Right cardiac atrium (tissue), 5 donors: ENCODE results near the gene ZSCAN22. TPM values are rescaled to one million over a fixed set of nuclear protein-coding genes. Genes with fewer than 3 reads are reported as not detected.

ENCODE experiments used
- ATAC-seq, 2 donors: fragments of 200-7000 bp; cut with Tn5 transposase; one replicate each; pipeline versions ENCODE4 v1.8.0 to v1.9.1; 2020; ENCODE audit warnings: moderate library complexity in 2 of 2, mild to moderate bottlenecking in 1 of 2
- DNase-seq, 3 donors: peaks; one replicate each; pipeline ENCODE4 v3.0.0-alpha.2; 2020
- H3K27ac ChIP-seq: one replicate; pipeline ENCODE4 v1.5.1; 2013; ENCODE audit warnings: mild to moderate bottlenecking, low read length, control low read depth, moderate library complexity
- H3K27me3 ChIP-seq: one replicate; pipeline ENCODE4 v1.6.1; 2013; ENCODE audit not compliant: control insufficient read depth, insufficient read depth
- H3K4me1 ChIP-seq: one replicate; pipeline ENCODE4 v1.6.1; 2013; ENCODE audit warnings: low read length; ENCODE audit not compliant: control insufficient read depth, insufficient read depth
- H3K4me3 ChIP-seq: one replicate; pipeline ENCODE4 v1.5.1; 2013; ENCODE audit warnings: low read length, control low read depth
- H3K9me3 ChIP-seq: one replicate; pipeline ENCODE4 v1.6.1; 2013; ENCODE audit warnings: low read length; ENCODE audit not compliant: control insufficient read depth
- WGBS: extraction: QIAGEN DNeasy Blood & Tissue Kit; methylation state at CpG from one replicate; pipeline ENCODE4 v1.1.7; 2013; 5-methylcytosine and 5-hydroxymethylcytosine counted together
- intact Hi-C, 4 donors: fragments of 100-400 bp; cut with DNase I; formaldehyde crosslinking; loops; one replicate each; pipeline versions ENCODE4 v1.11.0 to v1.14.0; 2022 to 2023
- long read RNA-seq, 4 donors: library from polyadenylated mRNA; unstranded; transcript quantifications; one replicate each; pipeline ENCODE4 v2.0.0, GENCODE V29; 2020 to 2021
- polyA plus RNA-seq: library from polyadenylated mRNA; stranded (reverse); fragments of 200-250 nt; gene quantifications from one replicate; pipeline ENCODE4 v1.2.3, GENCODE V29; 2013
- total RNA-seq, 4 donors: library from RNA; stranded (reverse); fragmentation: NEBNext Ultra II Directional; extraction: Animal tissue kit (Norgen Biotek cat#: 25700); gene quantifications; one replicate each; pipeline ENCODE4 v1.2.1, GENCODE V29; 2021
- donor health status: healthy with polysubstance abuse.
- donor health status: DM: no; HTN: yes; CAD: no.
- donor health status: DM: no; HTN: no; CAD: no.
- donor health status: DM: no; HTN: yes; CAD: no; lungs with severe emphysema.
- donor health status: DM: yes; HTN: yes; CAD: no.

Gene ZSCAN22
- 1 to 10 TPM; 1.4 to 2.1 (median 1.9) TPM for total RNA-seq
- 0.79 TPM for polyA plus RNA-seq
- long read RNA-seq, donor 1, full-length matches to known transcripts, result 1 of 4 reads
- long read RNA-seq, donor 1, partial matches to known transcripts, result 3 of 4 reads
- long read RNA-seq, donor 1, other reads (novel, unspliced or antisense), result 0 of 4 reads
- long read RNA-seq, donor 2, full-length matches to known transcripts, result 2 of 4 reads
- long read RNA-seq, donor 2, partial matches to known transcripts, result 0 of 4 reads
- long read RNA-seq, donor 2, other reads (novel, unspliced or antisense), result 2 of 4 reads
- long read RNA-seq, donor 3, full-length matches to known transcripts, result 1 of 14 reads
- long read RNA-seq, donor 3, partial matches to known transcripts, result 0 of 14 reads
- long read RNA-seq, donor 3, other reads (novel, unspliced or antisense), result 13 of 14 reads
- long read RNA-seq, donor 4, full-length matches to known transcripts, result 1 of 3 reads
- long read RNA-seq, donor 4, partial matches to known transcripts, result 0 of 3 reads
- long read RNA-seq, donor 4, other reads (novel, unspliced or antisense), result 2 of 3 reads

- DNase-seq (peak; percentile 98 to 99 (median 98)), ATAC-seq (peak; percentile 98)
- peak within 1 kb of the TSS; percentile 73 for H3K4me3 ChIP-seq
- H3K27ac ChIP-seq, result peak within 1 kb of the TSS; percentile 83
- intact Hi-C loops, result no loop called here
- no peaks in the 10 kb centered on the region for H3K27me3 ChIP-seq
- under 1% methylated on average over 62 of the region's 62 CpGs for WGBS
- H3K4me1 ChIP-seq, result no peaks in the 10 kb centered on the region
- H3K9me3 ChIP-seq, result no peaks in the 10 kb centered on the region
Observed at GRCh38 chr19:58326914-58327726, at the start of gene ZSCAN22. Gene ZSCAN22 (plus strand): TSS chr19:58326994. CDS start chr19:58334803, 7,809 bp downstream.

DNA sequence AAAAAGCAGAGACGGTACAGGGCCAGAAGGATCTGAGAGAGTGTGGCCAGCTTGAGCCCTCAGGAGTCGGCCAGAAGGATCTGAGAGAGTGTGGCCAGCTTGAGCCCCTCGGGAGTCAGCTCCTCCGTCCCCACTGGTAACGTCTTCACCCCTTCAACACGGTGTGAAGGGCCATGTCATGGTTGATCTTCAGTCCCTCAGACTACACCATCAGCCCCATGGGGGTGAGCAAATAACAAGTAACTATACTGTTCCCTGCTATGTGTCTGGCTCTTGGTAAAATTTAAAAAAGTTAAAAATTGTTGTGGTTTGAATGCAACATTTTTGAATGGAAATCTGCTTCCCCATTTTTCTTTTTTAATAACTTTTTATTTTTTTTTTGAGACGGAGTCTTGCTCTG, 49.6 kb upstream of the ZSCAN22 start:
- Histone ChIP-seq H3K27me3 (no peaks in the 10 kb centered on the region), H3K4me3 (no peak overlapping the region), H3K4me1 (peaks cover 5% of the 10 kb centered on the region), H3K27ac (no peak overlapping the region), H3K9me3 (peaks cover 2% of the 10 kb centered on the region)
- no peak for DNase-seq
- ATAC-seq, result no peak
- WGBS, result 92% methylated on average over 7 of the region's 7 CpGs
- intact Hi-C loops, result no loop called here

GRCh38 chr19:58277748-58278540, 48.9 kb upstream of the ZSCAN22 start:
- DNase-seq, result no peak
- WGBS, result 39% methylated on average over 25 of the region's 25 CpGs
- peaks cover 2% of the 10 kb centered on the region for H3K9me3 ChIP-seq
- H3K27ac ChIP-seq, result peak overlapping the region; percentile 35
- intact Hi-C loops, result no loop called here
- H3K4me1 ChIP-seq, result peaks cover 5% of the 10 kb centered on the region
- H3K4me3 ChIP-seq, result peak overlapping the region; percentile 65
- peak; percentile 1 to 9 for ATAC-seq
- H3K27me3 ChIP-seq, result no peaks in the 10 kb centered on the region

- peak within 1 kb of the TSS; percentile 65 for H3K4me3 ChIP-seq
- no peaks in the 10 kb centered on the region for H3K27me3 ChIP-seq
- peaks cover 2% of the 10 kb centered on the region for H3K9me3 ChIP-seq
- peaks cover 5% of the 10 kb centered on the region for H3K4me1 ChIP-seq
- DNase-seq (peak; percentile 97 to 99 (median 99)), ATAC-seq (peak; percentile 96 to 98)
- intact Hi-C loops, result no loop called here
- WGBS, result under 1% methylated on average over 42 of the region's 42 CpGs
- peak within 1 kb of the TSS; percentile 80 for H3K27ac ChIP-seq
Observed at GRCh38 chr19:58278541-58279041, 48.2 kb upstream of the ZSCAN22 start, which contains the start of gene ZNF8. Gene ZNF8 (plus strand): TSS chr19:58278955. CDS start chr19:58279082, 127 bp downstream.

DNA sequence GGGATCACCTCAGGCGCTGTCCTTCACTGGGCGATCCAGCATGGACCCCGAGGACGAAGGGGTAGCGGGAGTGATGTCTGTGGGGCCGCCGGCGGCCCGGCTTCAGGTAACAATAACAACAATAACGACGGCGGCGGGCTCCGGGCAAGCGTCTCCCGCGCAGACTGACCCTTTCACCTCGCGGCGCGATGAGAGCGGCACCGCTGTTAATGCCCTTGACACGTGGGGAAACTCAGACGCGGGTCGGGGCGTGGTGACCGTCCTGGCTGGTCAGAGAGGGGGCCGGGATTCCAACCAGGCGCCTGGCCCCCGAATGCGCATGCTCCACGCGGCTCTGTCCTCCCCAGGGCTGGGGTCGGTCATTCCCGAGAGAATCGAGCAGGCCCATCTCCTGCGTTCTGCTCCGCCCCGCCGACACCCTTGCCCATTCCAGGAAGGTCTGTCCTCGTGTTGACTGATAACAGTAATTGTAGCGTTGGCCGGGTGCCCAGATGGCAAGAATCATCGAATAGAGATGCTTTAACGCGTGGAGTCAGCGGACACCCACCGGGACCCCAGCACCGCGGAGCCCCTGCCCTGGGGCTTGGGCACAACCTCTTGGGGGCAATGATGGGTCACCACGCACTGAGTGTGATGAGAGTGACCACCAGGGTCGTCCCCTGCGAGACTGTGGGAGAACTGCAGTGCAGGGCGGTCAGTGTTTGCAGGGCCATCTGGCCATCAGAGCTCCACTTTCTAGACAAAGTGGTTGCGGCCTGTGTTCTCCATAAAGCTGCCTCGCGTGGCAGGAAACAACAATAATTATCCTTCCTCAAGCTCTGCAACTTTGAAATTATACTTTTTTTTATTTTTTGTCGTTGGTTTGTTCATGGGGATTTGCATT, 47.5 kb upstream of the ZSCAN22 start:
- Histone ChIP-seq H3K4me3 (peak overlapping the region; percentile 65), H3K27me3 (no peaks in the 10 kb centered on the region), H3K9me3 (peaks cover 2% of the 10 kb centered on the region), H3K4me1 (peaks cover 5% of the 10 kb centered on the region), H3K27ac (peak overlapping the region; percentile 80)
- intact Hi-C loops, result no loop called here
- 2% methylated on average over 60 of the region's 60 CpGs for WGBS
- peak; percentile 88 to 94 (median 93) for DNase-seq
- ATAC-seq, result peak; percentile 81 to 83

- no peak overlapping the region for H3K4me3 ChIP-seq
- no peak overlapping the region for H3K27ac ChIP-seq
- H3K9me3 ChIP-seq, result peaks cover 2% of the 10 kb centered on the region
- no peak for ATAC-seq
- peaks cover 5% of the 10 kb centered on the region for H3K4me1 ChIP-seq
- intact Hi-C loops, result no loop called here
- no peaks in the 10 kb centered on the region for H3K27me3 ChIP-seq
- 66% methylated on average over 4 of the region's 4 CpGs for WGBS
- no peak for DNase-seq
Observed at GRCh38 chr19:58279925-58280316, 46.9 kb upstream of the ZSCAN22 start.

GRCh38 chr19:58284199-58284598, 42.6 kb upstream of the ZSCAN22 start:
- DNase-seq (no peak), ATAC-seq (no peak)
- Histone ChIP-seq H3K27me3 (no peaks in the 10 kb centered on the region), H3K9me3 (no peaks in the 10 kb centered on the region), H3K27ac (no peak overlapping the region), H3K4me3 (no peak overlapping the region), H3K4me1 (peaks cover 5% of the 10 kb centered on the region)
- 88% methylated on average over 7 of the region's 7 CpGs for WGBS
- intact Hi-C loops, result no loop called here

GRCh38 chr19:58291943-58292342, 34.9 kb upstream of the ZSCAN22 start:
- Histone ChIP-seq H3K9me3 (no peaks in the 10 kb centered on the region), H3K27me3 (no peaks in the 10 kb centered on the region), H3K4me3 (no peak overlapping the region), H3K4me1 (no peaks in the 10 kb centered on the region), H3K27ac (no peak overlapping the region)
- ATAC-seq (no peak), DNase-seq (no peak)
- 92% methylated on average over 7 of the region's 7 CpGs for WGBS
- intact Hi-C loops, result no loop called here

DNA sequence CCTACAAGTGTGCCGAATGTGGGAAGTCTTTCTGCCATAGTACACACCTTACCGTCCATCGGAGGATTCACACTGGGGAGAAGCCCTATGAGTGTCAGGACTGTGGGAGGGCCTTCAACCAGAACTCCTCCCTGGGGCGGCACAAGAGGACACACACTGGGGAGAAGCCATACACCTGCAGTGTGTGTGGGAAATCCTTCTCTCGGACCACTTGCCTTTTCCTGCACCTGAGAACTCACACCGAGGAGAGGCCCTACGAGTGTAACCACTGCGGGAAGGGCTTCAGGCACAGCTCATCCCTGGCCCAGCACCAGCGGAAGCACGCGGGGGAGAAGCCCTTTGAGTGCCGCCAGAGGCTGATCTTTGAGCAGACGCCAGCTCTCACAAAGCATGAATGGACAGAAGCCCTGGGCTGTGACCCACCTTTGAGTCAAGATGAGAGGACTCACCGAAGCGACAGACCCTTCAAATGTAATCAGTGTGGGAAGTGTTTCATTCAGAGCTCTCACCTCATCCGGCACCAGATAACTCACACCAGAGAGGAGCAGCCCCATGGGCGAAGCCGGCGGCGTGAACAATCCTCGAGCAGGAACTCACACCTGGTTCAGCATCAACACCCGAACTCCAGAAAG, 31.9 kb upstream of the ZSCAN22 start:
- no peak for DNase-seq
- intact Hi-C loops, result no loop called here
- H3K4me3 ChIP-seq, result no peak overlapping the region
- H3K27me3 ChIP-seq, result no peaks in the 10 kb centered on the region
- 97% methylated on average over 22 of the region's 22 CpGs for WGBS
- no peak for ATAC-seq
- H3K9me3 ChIP-seq, result no peaks in the 10 kb centered on the region
- no peak overlapping the region for H3K27ac ChIP-seq
- no peaks in the 10 kb centered on the region for H3K4me1 ChIP-seq
